Bladder microvascular endothelial cell (primary cell): Measurements from ENCODE around the gene PRMT6. TPM values are rescaled to one million over a fixed set of nuclear protein-coding genes. Genes with fewer than 3 reads are reported as not detected.

ENCODE experiments used
- total RNA-seq: library from RNA; depleted of rRNA; stranded (reverse); fragments of >200 nt; gene quantifications from 2 replicates; pipeline ENCODE4 v1.2.3, GENCODE V29; 2014

Gene PRMT6
- total RNA-seq = 14.1 and 20.8 TPM in 2 replicates

DNA sequence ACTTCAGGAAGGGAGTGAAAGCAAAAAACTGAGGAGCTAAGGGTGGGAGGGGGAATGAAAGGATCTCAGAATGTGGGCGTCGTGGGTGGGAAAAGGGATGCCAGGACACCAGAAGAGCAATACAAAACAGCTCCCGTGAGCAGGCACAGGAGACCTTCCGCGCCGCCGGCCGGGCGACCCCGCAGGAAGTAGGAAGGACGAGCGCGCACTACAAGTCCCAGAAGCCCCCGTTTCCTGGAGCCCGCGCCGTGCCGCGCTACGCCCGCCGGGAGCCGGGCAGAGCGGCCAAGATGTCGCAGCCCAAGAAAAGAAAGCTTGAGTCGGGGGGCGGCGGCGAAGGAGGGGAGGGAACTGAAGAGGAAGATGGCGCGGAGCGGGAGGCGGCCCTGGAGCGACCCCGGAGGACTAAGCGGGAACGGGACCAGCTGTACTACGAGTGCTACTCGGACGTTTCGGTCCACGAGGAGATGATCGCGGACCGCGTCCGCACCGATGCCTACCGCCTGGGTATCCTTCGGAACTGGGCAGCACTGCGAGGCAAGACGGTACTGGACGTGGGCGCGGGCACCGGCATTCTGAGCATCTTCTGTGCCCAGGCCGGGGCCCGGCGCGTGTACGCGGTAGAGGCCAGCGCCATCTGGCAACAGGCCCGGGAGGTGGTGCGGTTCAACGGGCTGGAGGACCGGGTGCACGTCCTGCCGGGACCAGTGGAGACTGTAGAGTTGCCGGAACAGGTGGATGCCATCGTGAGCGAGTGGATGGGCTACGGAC, at the start of gene PRMT6:
PRMT6 (plus strand) TSS at position 249 of the 771 bp plus-strand sequence; CDS start at position 291, 42 bp downstream.

Other genes starting within 250 kb of the PRMT6 start
- gene NTNG1, start 84.4 kb downstream of the PRMT6 start, total RNA-seq = 0.32 and 2.6 TPM in 2 replicates